A673 (cell line): ENCODE results near the gene NAALADL2.

Experiments used
- EZH2 ChIP-seq: fragments of 200-600 bp; sonication (generic); IDR thresholded peaks from 2 replicates; pipeline ENCODE4 v1.6.1; 2017; ENCODE audit warnings: borderline replicate concordance, low read depth, mild to moderate bottlenecking, mixed read lengths, antibody characterized with exemption, low read length; ENCODE audit not compliant: poor library complexity, severe bottlenecking
- TF ChIP-seq, protein P1 (sequence below): fragments of 300-800, 200-600 bp; sonication (generic); conservative IDR thresholded peaks from 2 replicates; pipeline ENCODE4 v1.5.1; 2017; ENCODE audit warnings: low read depth, mild to moderate bottlenecking, antibody characterized with exemption, low read length, moderate library complexity, mixed read lengths

DNA sequence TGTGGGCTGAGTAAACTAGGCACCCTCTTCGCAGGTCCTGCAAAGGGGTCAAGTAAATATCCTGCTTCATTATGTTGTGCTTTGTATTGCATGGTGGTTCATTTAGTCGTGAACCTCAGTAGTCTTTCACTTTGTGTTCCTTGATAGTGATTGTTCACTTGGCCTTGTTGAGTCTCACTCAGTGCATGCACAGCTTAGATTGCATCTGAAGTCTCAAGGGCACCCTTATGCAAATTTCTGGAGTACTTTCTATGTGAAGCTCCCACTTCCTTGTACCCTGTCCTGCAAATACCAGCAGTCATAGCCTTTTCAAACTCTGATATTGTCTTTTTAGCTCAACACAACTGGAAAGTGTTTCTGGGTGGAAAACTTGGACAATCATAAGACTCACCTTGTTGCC is 519.2 kb downstream of the NAALADL2 start:
- TF ChIP-seq, protein P1, sequence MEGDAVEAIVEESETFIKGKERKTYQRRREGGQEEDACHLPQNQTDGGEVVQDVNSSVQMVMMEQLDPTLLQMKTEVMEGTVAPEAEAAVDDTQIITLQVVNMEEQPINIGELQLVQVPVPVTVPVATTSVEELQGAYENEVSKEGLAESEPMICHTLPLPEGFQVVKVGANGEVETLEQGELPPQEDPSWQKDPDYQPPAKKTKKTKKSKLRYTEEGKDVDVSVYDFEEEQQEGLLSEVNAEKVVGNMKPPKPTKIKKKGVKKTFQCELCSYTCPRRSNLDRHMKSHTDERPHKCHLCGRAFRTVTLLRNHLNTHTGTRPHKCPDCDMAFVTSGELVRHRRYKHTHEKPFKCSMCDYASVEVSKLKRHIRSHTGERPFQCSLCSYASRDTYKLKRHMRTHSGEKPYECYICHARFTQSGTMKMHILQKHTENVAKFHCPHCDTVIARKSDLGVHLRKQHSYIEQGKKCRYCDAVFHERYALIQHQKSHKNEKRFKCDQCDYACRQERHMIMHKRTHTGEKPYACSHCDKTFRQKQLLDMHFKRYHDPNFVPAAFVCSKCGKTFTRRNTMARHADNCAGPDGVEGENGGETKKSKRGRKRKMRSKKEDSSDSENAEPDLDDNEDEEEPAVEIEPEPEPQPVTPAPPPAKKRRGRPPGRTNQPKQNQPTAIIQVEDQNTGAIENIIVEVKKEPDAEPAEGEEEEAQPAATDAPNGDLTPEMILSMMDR = no peak
- TF ChIP-seq EZH2 = no peak
